HG02571 (cell line): ENCODE data around the gene PIP4P1.

Experiments used
- ATAC-seq: cut with Tn5 transposase; IDR thresholded peaks from one replicate; pipeline ENCODE4 v1.9.1; 2021; ENCODE audit warnings: mild to moderate bottlenecking, moderate library complexity; ENCODE audit not compliant: unreplicated experiment

The PIP4P1 gene

DNA sequence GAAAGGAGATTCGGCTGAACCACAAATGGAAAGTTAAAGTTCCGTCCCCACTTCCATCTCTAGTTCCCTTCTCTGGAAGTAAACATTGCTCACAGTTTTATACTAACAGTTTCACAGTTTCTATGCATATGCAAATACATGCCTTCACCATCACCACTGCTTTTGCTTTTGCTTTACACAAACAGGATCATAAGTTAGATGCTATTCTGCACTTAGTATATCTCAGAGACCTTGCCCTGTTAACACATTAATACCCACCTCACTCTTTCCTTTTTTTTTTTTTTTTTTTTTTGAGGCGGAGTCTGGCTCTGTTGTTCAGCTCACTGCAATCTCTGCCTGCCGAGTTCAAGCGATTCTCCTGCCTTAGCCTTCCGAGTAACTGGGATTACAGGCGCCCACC lies 48.8 kb downstream of the PIP4P1 start:
- ATAC-seq: peak; percentile 54

DNA sequence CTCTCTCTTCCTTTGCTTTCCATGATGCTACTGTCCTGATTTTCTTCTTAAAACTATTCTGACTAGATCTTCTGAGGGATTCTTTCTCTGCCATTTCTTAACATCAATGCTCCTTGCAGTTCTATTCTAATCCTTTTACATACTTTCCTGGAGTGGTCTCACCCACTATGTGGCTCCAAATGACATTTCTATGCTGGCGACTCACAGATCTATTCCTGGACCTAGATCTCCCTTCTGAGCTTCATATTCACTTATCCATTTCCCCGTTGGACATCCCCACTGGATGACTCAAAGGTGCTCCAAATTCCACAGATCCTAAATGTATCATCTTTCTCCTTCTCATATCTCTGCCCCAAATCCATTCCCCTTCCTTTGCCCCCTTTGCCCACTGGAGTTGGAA lies 52.0 kb downstream of the PIP4P1 start:
- ATAC-seq: no peak
